Activated CD4-positive, alpha-beta T cell treated with anti-CD3 and anti-CD28 coated beads for 36 hours (primary cell): ENCODE measurements around the gene ANO6. TPM values are rescaled to one million over a fixed set of nuclear protein-coding genes. Genes with fewer than 3 reads are reported as not detected.

ENCODE experiments used
- ATAC-seq: fragments of 200-7000 bp; cut with Tn5 transposase; one replicate; pipeline ENCODE4 v1.10.0; 2021; ENCODE audit warnings: mild to moderate bottlenecking, moderate library complexity
- CTCF ChIA-PET: fragments of 350-600 bp; sonication (Branson Sonifier 250); formaldehyde crosslinking; loops from one replicate; lab custom pipeline; 2021; ENCODE audit warnings: antibody characterized with exemption; lab: Charles Lee
- POLR2A ChIA-PET: fragments of 350-600 bp; sonication (Branson Sonifier 250); formaldehyde crosslinking; loops from one replicate; lab custom pipeline; 2021; ENCODE audit warnings: antibody characterized with exemption, inconsistent platforms; lab: Charles Lee
- DNase-seq: peaks from one replicate; pipeline ENCODE4 v3.0.0-alpha.2; 2020
- H3K27ac Mint-ChIP-seq: one replicate; pipeline ENCODE4 v1.8.0; 2021; ENCODE audit warnings: mixed read lengths
- H3K27me3 Mint-ChIP-seq: one replicate; pipeline ENCODE4 v1.8.0; 2021; ENCODE audit warnings: mixed read lengths
- H3K36me3 Mint-ChIP-seq: one replicate; pipeline ENCODE4 v1.8.0; 2021; ENCODE audit warnings: low read depth, mixed read lengths
- H3K4me1 Mint-ChIP-seq: one replicate; pipeline ENCODE4 v1.8.0; 2021; ENCODE audit warnings: mixed read lengths
- H3K4me3 Mint-ChIP-seq: one replicate; pipeline ENCODE4 v1.8.0; 2021; ENCODE audit warnings: mild to moderate bottlenecking, moderate library complexity, mixed read lengths
- H3K9me3 Mint-ChIP-seq: one replicate; pipeline ENCODE4 v1.8.0; 2021; ENCODE audit warnings: low read depth, mixed read lengths
- intact Hi-C, 2 experiments: fragments of 100-400 bp; cut with DNase I in 1 of 2; cut with micrococcal nuclease in 1 of 2; formaldehyde crosslinking; loops; one replicate each; pipeline versions ENCODE4 v1.14.2 to v1.15.1; 2022 to 2024; cut with DNase I, micrococcal nuclease
- total RNA-seq, 2 experiments: library from RNA; stranded (reverse); gene quantifications; one replicate each; pipeline ENCODE4 v1.2.3, GENCODE V29; 2021

ANO6 gene
- total RNA-seq, 2 experiments from 2014 or later = 18.7 to 20.3 TPM

DNA sequence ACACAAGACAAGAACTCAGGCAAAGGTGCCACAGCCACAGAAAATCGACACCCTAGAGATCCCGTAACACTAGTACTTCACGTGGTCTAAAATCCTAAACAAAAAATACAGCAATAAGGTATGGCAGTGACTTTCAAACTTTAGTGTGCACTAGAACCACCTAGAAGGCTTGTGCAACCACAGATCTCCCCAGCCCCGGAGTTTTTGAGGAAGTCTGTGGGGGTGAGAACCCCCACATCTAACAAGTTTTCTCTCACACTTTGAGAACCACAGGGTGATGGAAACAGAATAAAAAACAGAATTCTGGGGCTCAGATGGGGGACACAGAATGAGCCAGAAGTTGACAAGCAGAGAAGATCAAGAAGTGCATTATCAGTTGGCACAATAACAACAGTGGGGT, 254.0 kb downstream of the ANO6 start:
- Mint-ChIP-seq H3K36me3 (no peaks in the 10 kb centered on the region), H3K4me1 (peaks cover 9% of the 10 kb centered on the region), H3K9me3 (no peaks in the 10 kb centered on the region), H3K27me3 (no peaks in the 10 kb centered on the region), H3K27ac (no peak overlapping the region), H3K4me3 (no peak overlapping the region)
- DNase-seq (no peak), ATAC-seq (no peak)
- ChIA-PET CTCF (no interaction called here), POLR2A (no interaction called here)
- intact Hi-C loops = no loop called here

DNA sequence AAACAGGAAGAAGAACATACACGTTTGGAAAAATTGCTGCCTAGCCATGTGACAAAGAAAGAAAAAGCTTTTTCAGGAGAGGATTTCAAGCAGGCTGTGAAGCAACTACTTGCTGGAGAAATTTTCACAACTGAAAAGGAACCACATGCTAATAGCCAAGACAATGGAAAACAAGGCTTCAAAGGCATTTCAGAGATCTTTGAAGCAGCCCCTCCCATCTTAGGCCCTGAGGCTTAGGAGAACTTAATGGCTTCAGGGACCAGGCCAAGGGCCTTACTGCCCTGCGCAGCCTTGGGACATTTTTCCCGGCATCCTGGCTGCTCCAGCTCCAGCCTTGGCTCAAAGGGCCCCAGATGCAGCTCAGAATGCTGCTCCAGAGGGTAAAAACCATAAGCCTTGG, 257.7 kb downstream of the ANO6 start:
- H3K9me3 Mint-ChIP-seq = peaks cover 3% of the 10 kb centered on the region
- no peak overlapping the region for H3K27ac Mint-ChIP-seq
- no peaks in the 10 kb centered on the region for H3K36me3 Mint-ChIP-seq
- H3K4me1 Mint-ChIP-seq = peaks cover 9% of the 10 kb centered on the region
- POLR2A ChIA-PET = no interaction called here
- intact Hi-C loops = no loop called here
- no peak overlapping the region for H3K4me3 Mint-ChIP-seq
- CTCF ChIA-PET = interaction anchor here (1.0 kb wide), 1 partner anchor 252 kb away, joined by 3 read pairs; no protein-coding TSS in a partner anchor
- DNase-seq (no peak), ATAC-seq (no peak)
- H3K27me3 Mint-ChIP-seq = peaks cover 2% of the 10 kb centered on the region

DNA sequence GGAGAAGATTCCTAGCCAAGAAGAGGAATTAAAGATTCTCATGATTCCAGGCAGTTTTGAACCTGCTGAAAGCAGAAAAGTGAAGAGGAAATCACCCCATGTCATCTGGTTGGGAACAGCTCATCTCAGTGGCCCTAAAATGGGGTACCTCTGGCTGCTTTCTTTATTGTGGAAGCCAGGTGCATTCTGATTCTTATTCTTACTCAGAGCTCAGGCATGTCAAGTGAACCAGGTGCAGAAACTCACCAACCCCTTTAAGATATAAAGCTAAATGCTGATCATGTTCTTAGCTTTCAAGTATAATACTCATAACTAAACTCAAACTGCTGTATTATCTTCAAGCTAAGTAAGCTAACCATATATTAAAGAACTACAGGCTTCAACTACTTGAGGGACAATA, 259.7 kb downstream of the ANO6 start:
- POLR2A ChIA-PET = no interaction called here
- DNase-seq (no peak), ATAC-seq (no peak)
- H3K4me3 Mint-ChIP-seq = no peak overlapping the region
- intact Hi-C loops = no loop called here
- H3K27me3 Mint-ChIP-seq = peaks cover 2% of the 10 kb centered on the region
- CTCF ChIA-PET = interaction anchor here (0.6 kb wide), 1 partner anchor 1097 kb away, joined by 3 read pairs; no protein-coding TSS in a partner anchor
- peaks cover 3% of the 10 kb centered on the region for H3K9me3 Mint-ChIP-seq
- H3K27ac Mint-ChIP-seq = no peak overlapping the region
- no peaks in the 10 kb centered on the region for H3K4me1 Mint-ChIP-seq
- H3K36me3 Mint-ChIP-seq = no peaks in the 10 kb centered on the region

DNA sequence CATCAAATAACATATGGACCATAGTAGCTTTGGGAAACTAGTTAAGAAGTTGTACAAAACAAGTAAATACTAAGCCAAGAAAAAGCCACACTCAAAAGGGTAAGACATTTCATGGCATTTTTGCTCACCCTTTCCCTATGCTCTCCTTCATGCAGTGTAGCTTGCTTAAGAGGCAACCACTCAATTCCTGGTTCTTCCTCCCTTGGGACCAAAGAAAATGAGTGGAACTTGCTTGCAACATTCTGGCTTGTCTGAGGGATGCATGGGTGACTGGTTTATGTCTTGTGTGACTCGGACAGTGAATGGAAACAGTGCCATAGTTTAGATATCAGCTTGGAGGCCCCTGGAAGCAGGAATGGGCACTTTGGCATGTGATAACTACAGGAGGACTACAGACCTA, 261.6 kb downstream of the ANO6 start:
- intact Hi-C loops = no loop called here
- H3K9me3 Mint-ChIP-seq = peaks cover 3% of the 10 kb centered on the region
- POLR2A ChIA-PET = no interaction called here
- no peak overlapping the region for H3K27ac Mint-ChIP-seq
- CTCF ChIA-PET = no interaction called here
- no peaks in the 10 kb centered on the region for H3K4me1 Mint-ChIP-seq
- no peak for DNase-seq
- H3K4me3 Mint-ChIP-seq = no peak overlapping the region
- H3K27me3 Mint-ChIP-seq = peaks cover 2% of the 10 kb centered on the region
- ATAC-seq = no peak
- no peaks in the 10 kb centered on the region for H3K36me3 Mint-ChIP-seq

DNA sequence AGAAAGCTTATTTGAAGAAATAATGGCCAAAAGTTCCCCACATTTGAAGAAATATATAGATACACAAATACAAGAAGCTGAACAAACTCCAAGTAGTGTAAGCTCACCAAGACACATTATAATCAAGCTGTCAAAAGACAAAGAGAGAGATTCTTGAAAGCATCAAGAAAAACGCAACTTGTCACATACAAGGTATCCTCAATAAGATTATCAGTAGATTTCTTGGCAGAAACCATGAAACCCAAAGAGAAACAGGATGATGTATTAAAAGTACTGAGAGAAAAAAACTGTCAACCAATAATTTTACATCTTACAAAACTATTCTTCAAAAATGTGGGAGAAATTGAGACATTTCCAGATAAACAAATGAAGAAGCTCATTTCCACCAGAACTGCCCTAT, 263.0 kb downstream of the ANO6 start:
- Mint-ChIP-seq H3K27ac (no peak overlapping the region), H3K27me3 (peaks cover 2% of the 10 kb centered on the region), H3K4me3 (no peak overlapping the region), H3K9me3 (peaks cover 3% of the 10 kb centered on the region), H3K36me3 (no peaks in the 10 kb centered on the region), H3K4me1 (no peaks in the 10 kb centered on the region)
- ChIA-PET CTCF (no interaction called here), POLR2A (no interaction called here)
- intact Hi-C loops = no loop called here
- ATAC-seq = no peak
- DNase-seq = no peak

DNA sequence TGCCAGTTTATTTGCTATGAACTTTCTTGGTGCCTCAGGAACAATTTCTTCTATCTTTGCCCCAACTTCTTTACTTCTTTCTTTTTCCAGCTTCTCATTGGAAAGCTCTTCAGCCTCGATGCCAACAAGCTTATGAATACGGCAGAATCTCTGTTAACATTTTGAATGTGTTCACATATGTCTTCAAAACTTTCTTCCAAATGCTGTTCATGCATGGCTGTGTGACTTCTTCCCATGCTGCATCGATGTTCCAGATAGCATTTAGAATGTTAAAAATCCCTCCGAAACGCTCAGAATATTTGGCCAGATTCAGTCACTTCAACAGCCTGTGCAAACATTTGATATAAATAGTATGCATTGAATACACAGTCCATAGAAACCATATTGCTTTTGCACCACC, 265.9 kb downstream of the ANO6 start:
- intact Hi-C loops = no loop called here
- Mint-ChIP-seq H3K4me3 (no peak overlapping the region), H3K36me3 (no peaks in the 10 kb centered on the region), H3K27me3 (peaks cover 2% of the 10 kb centered on the region), H3K4me1 (no peaks in the 10 kb centered on the region), H3K9me3 (peaks cover 3% of the 10 kb centered on the region), H3K27ac (no peak overlapping the region)
- CTCF ChIA-PET = interaction anchor here (1.0 kb wide), 1 partner anchor 62 kb away, joined by 3 read pairs; no protein-coding TSS in a partner anchor
- no peak for ATAC-seq
- POLR2A ChIA-PET = no interaction called here
- DNase-seq = no peak

DNA sequence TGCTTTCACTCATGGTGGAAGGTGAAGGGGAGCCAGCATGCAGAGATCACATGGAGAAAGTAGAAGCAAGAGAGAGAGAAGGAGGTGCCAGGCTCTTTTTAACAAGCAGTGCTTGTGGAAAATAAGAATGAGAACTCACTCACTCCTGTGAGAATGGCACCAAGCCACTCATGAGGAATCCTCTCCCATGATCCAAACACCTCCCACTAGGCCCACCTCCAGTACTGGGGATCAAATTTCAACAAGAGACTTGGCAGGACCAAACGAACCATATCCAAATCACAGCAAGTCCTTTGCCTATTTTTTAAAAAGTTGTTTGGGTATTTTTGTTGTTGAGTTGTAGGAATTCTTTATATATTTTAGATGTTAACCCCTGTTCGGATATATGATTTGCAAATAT, 267.7 kb downstream of the ANO6 start:
- CTCF ChIA-PET = no interaction called here
- no peaks in the 10 kb centered on the region for H3K27me3 Mint-ChIP-seq
- ATAC-seq (no peak), DNase-seq (no peak)
- H3K4me3 Mint-ChIP-seq = no peak overlapping the region
- no peaks in the 10 kb centered on the region for H3K9me3 Mint-ChIP-seq
- H3K27ac Mint-ChIP-seq = no peak overlapping the region
- H3K36me3 Mint-ChIP-seq = no peaks in the 10 kb centered on the region
- no peaks in the 10 kb centered on the region for H3K4me1 Mint-ChIP-seq
- POLR2A ChIA-PET = interaction anchor here (0.7 kb wide), 1 partner anchor 368 kb away, joined by 3 read pairs; no protein-coding TSS in a partner anchor
- intact Hi-C loops = no loop called here

Other genes with a start within 250 kb of the ANO6 start
- not detected for gene DBX2, start 165.0 kb upstream of the ANO6 start, total RNA-seq